Measurements from ENCODE around the gene PRKG2.

GRCh38 chr4:81164623-81165416 is 50.2 kb downstream of the PRKG2 start:
- TF ChIP-seq CTCF (IDR thresholded peaks at IDR 0.05) (no peak), POLR2A (IDR thresholded peaks at IDR 0.05) (no peak)

Measured in esophagus squamous epithelium (tissue), 4 donors.